Retinal pigment epithelial cell (primary cell): Measurements from ENCODE around the gene CRB3.

Experiments used
- DNase-seq: peaks from one replicate; pipeline ENCODE4 v3.0.0-alpha.2; 2010; ENCODE audit warnings: low read depth
- H3K4me3 ChIP-seq: 2 replicates; pipeline ENCODE4 v1.5.1; 2011; ENCODE audit warnings: mild to moderate bottlenecking, low read length, control low read depth, moderate library complexity
- CTCF ChIP-seq: conservative IDR thresholded peaks from 2 replicates; pipeline ENCODE4 v1.5.1; 2011; ENCODE audit warnings: low read depth, low read length, control low read depth, inconsistent platforms

CRB3 gene

GRCh38 chr19:6452223-6452614 lies 11.9 kb upstream of the CRB3 start:
- H3K4me3 ChIP-seq = no peak overlapping the region
- no peak for DNase-seq
- TF ChIP-seq CTCF = no peak

- H3K4me3 ChIP-seq = no peak overlapping the region
- DNase-seq = no peak
- TF ChIP-seq CTCF = no peak
Measured at GRCh38 chr19:6452899-6453298, 11.2 kb upstream of the CRB3 start.

- H3K4me3 ChIP-seq = no peak overlapping the region
- TF ChIP-seq CTCF = no peak
- no peak for DNase-seq
Measured at GRCh38 chr19:6453951-6454565, 10.0 kb upstream of the CRB3 start.

GRCh38 chr19:6455924-6456323 lies 8.1 kb upstream of the CRB3 start:
- TF ChIP-seq CTCF = no peak
- no peak overlapping the region for H3K4me3 ChIP-seq
- no peak for DNase-seq

- TF ChIP-seq CTCF = no peak
- DNase-seq = no peak
- peak overlapping the region; percentile 70 for H3K4me3 ChIP-seq
Measured at GRCh38 chr19:6457958-6458694, 5.9 kb upstream of the CRB3 start.

- no peak for DNase-seq
- H3K4me3 ChIP-seq = peak overlapping the region; percentile 70
- no peak for TF ChIP-seq CTCF
Measured at GRCh38 chr19:6458695-6459261, 5.3 kb upstream of the CRB3 start.
